ENCODE results near the gene FCMR. TPM values are rescaled to one million over a fixed set of nuclear protein-coding genes. Genes with fewer than 3 reads are reported as not detected.

Gene FCMR
- total RNA-seq, 1 donor = not detected

- H3K4me3 ChIP-seq (ENCODE audit: low read depth, low read length) = no peak overlapping the region
- TF ChIP-seq CTCF (IDR thresholded peaks at IDR 0.05; ENCODE audit: insufficient read depth, low read length) = no peak
- no peak for DNase-seq (ENCODE audit: low read depth)
Observed at GRCh38 chr1:206963740-206964139, 42.0 kb upstream of the FCMR start.

GRCh38 chr1:206963119-206963712, 41.5 kb upstream of the FCMR start:
- no peak for DNase-seq (ENCODE audit: low read depth)
- no peak for TF ChIP-seq CTCF (IDR thresholded peaks at IDR 0.05; ENCODE audit: insufficient read depth, low read length)
- no peak overlapping the region for H3K4me3 ChIP-seq (ENCODE audit: low read depth, low read length)

- H3K4me3 ChIP-seq (ENCODE audit: low read depth, low read length) = no peak overlapping the region
- no peak for TF ChIP-seq CTCF (IDR thresholded peaks at IDR 0.05; ENCODE audit: insufficient read depth, low read length)
- DNase-seq (ENCODE audit: low read depth) = no peak
Observed at GRCh38 chr1:206962272-206962671, 40.5 kb upstream of the FCMR start.

GRCh38 chr1:206961668-206962067, 39.9 kb upstream of the FCMR start:
- no peak for TF ChIP-seq CTCF (IDR thresholded peaks at IDR 0.05; ENCODE audit: insufficient read depth, low read length)
- DNase-seq (ENCODE audit: low read depth) = no peak
- H3K4me3 ChIP-seq (ENCODE audit: low read depth, low read length) = no peak overlapping the region

GRCh38 chr1:206960676-206961386, 39.1 kb upstream of the FCMR start:
- H3K4me3 ChIP-seq (ENCODE audit: low read depth, low read length) = no peak overlapping the region
- TF ChIP-seq CTCF (IDR thresholded peaks at IDR 0.05; ENCODE audit: insufficient read depth, low read length) = no peak
- DNase-seq (ENCODE audit: low read depth) = no peak

- DNase-seq (ENCODE audit: low read depth) = no peak
- no peak overlapping the region for H3K4me3 ChIP-seq (ENCODE audit: low read depth, low read length)
- TF ChIP-seq CTCF (IDR thresholded peaks at IDR 0.05; ENCODE audit: insufficient read depth, low read length) = no peak
Observed at GRCh38 chr1:206958144-206958543, 36.4 kb upstream of the FCMR start.
